Skeletal muscle satellite cell (primary cell): Measurements from ENCODE around the gene NRK.
"Not testable (repeated sequence)": the region's sequence is repeated elsewhere in the genome, so short reads cannot be mapped to it uniquely, and the experiment has no call there.

Experiments
- H3K27me3 ChIP-seq: 2 replicates; pipeline ENCODE4 v1.7.0; 2013; ENCODE audit warnings: low read length; ENCODE audit not compliant: control insufficient read depth, insufficient read depth
- H3K36me3 ChIP-seq: 2 replicates; pipeline ENCODE4 v1.7.0; 2013; ENCODE audit warnings: mild to moderate bottlenecking, control low read depth, low read length; ENCODE audit not compliant: insufficient read depth
- H3K4me1 ChIP-seq: 2 replicates; pipeline ENCODE4 v1.7.0; 2013; ENCODE audit warnings: low read length; ENCODE audit not compliant: control insufficient read depth, insufficient read depth
- H3K4me2 ChIP-seq: 2 replicates; pipeline ENCODE4 v1.7.0; 2013; ENCODE audit warnings: mild to moderate bottlenecking, low read length
- H3K4me3 ChIP-seq: 2 replicates; pipeline ENCODE4 v1.7.0; 2013; ENCODE audit warnings: low read length
- H3K9ac ChIP-seq: 2 replicates; pipeline ENCODE4 v1.7.0; 2013; ENCODE audit warnings: mild to moderate bottlenecking, low read depth, low read length, moderate library complexity
- H3K9me3 ChIP-seq: replicated peaks from 2 replicates; pipeline ENCODE4 v1.7.0; 2013; ENCODE audit warnings: mild to moderate bottlenecking, control low read depth, low read length

The NRK gene

GRCh38 chrX:106000609-106001008 lies 178.3 kb downstream of the NRK start:
- not testable (repeated sequence) for H3K9ac ChIP-seq, H3K4me2 ChIP-seq, H3K9me3 ChIP-seq, H3K4me3 ChIP-seq, H3K27me3 ChIP-seq, H3K4me1 ChIP-seq, H3K36me3 ChIP-seq

GRCh38 chrX:106005684-106006083 lies 183.3 kb downstream of the NRK start:
- Histone ChIP-seq H3K9me3 (no peaks in the 10 kb centered on the region), H3K9ac (no peak overlapping the region), H3K36me3 (no peaks in the 10 kb centered on the region), H3K4me1 (no peaks in the 10 kb centered on the region), H3K4me2 (no peak overlapping the region), H3K4me3 (no peak overlapping the region), H3K27me3 (peaks cover 5% of the 10 kb centered on the region)

- Histone ChIP-seq H3K4me2 (no peak overlapping the region), H3K4me3 (no peak overlapping the region), H3K9me3 (peaks cover under 1% of the 10 kb centered on the region), H3K36me3 (no peaks in the 10 kb centered on the region), H3K4me1 (no peaks in the 10 kb centered on the region), H3K9ac (no peak overlapping the region), H3K27me3 (peaks cover 5% of the 10 kb centered on the region)
Observed at GRCh38 chrX:106007815-106008214, 185.5 kb downstream of the NRK start.
